Prostate gland (tissue), 2 donors: Measurements from ENCODE around the gene EPHB3. TPM values are rescaled to one million over a fixed set of nuclear protein-coding genes. Genes with fewer than 3 reads are reported as not detected.
"Not testable (repeated sequence)": the region's sequence is repeated elsewhere in the genome, so short reads cannot be mapped to it uniquely, and the experiment has no call there.

Source experiments
- DNase-seq: peaks from one replicate; pipeline ENCODE4 v3.0.0-alpha.2; 2019; ENCODE audit warnings: low spot score
- H3K27ac ChIP-seq, 2 donors: fragments of 200-600 bp; sonication (generic); 2 replicates each; pipeline ENCODE4 v1.5.1; 2017 to 2019
- H3K27me3 ChIP-seq: fragments of 200-600 bp; sonication (generic); replicated peaks from 2 replicates; pipeline ENCODE4 v1.5.1; 2019; ENCODE audit not compliant: insufficient read depth
- H3K36me3 ChIP-seq, 2 donors: fragments of 200-600 bp; sonication (generic); 1 replicate in 1 of 2; 2 replicates in 1 of 2; pipeline versions ENCODE4 v1.5.1 to v1.8.1; 2017 to 2019
- H3K4me1 ChIP-seq: fragments of 200-600 bp; sonication (generic); replicated peaks from 2 replicates; pipeline ENCODE4 v1.5.1; 2019
- H3K4me3 ChIP-seq, 2 donors: fragments of 200-600 bp; sonication (generic); 2 replicates each; pipeline ENCODE4 v1.5.1; 2017 to 2019
- H3K9me3 ChIP-seq: fragments of 200-600 bp; sonication (generic); 2 replicates; pipeline ENCODE4 v1.5.1; 2017
- CTCF ChIP-seq, 4 experiments: fragments of 200-600 bp in 2 of 4; fragments of 450-650 bp in 2 of 4; sonication (generic) in 2 of 4; IDR thresholded peaks; 1 replicate in 3 of 4; 2 replicates in 1 of 4; pipeline ENCODE4 v1.5.1; 2016 to 2019; ENCODE audit warnings: antibody characterized with exemption in 4 of 4, mild to moderate bottlenecking in 2 of 4, moderate library complexity in 2 of 4
- POLR2A ChIP-seq: fragments of 450-650 bp; IDR thresholded peaks from one replicate; pipeline ENCODE4 v1.6.1; 2016; ENCODE audit warnings: antibody characterized with exemption, mild to moderate bottlenecking
- POLR2AphosphoS5 ChIP-seq: sonication (generic); formaldehyde crosslinking; IDR thresholded peaks from one replicate; pipeline ENCODE4 v1.6.1; 2017; ENCODE audit warnings: antibody characterized with exemption
- WGBS: methylation state at CpG from one replicate; pipeline ENCODE4 v1.1.5; 2018; 5-methylcytosine and 5-hydroxymethylcytosine counted together
- intact Hi-C: fragments of 100-400 bp; cut with DNase I; formaldehyde crosslinking; loops from one replicate; pipeline ENCODE4 v1.14.2; 2022
- total RNA-seq, 2 donors: library from RNA; depleted of rRNA; stranded (reverse); fragments of >200 nt; gene quantifications; one replicate each; pipeline ENCODE4 v1.1.0, GENCODE V29; 2016

EPHB3 gene
- total RNA-seq, 2 donors from 2014 or later = 11.9 to 25.2 TPM

GRCh38 chr3:184611607-184612281 lies 50.2 kb downstream of the EPHB3 start:
- Histone ChIP-seq H3K27me3 (no peaks in the 10 kb centered on the region), H3K9me3 (no peaks in the 10 kb centered on the region), H3K4me3 (no peak overlapping the region), H3K4me1 (no peaks in the 10 kb centered on the region), H3K27ac (no peak overlapping the region), H3K36me3 (no peaks in the 10 kb centered on the region)
- DNase-seq = no peak
- TF ChIP-seq CTCF (IDR thresholded peaks at IDR 0.05) = no peak
- TF ChIP-seq POLR2AphosphoS5 = no peak
- no peak for TF ChIP-seq POLR2A
- 53% methylated on average over 8 of the region's 8 CpGs for WGBS
- intact Hi-C loops = no loop called here

GRCh38 chr3:184615396-184615795 lies 53.8 kb downstream of the EPHB3 start:
- intact Hi-C loops = no loop called here
- no peaks in the 10 kb centered on the region for H3K4me1 ChIP-seq
- H3K36me3 ChIP-seq = no peaks in the 10 kb centered on the region
- DNase-seq = no peak
- H3K9me3 ChIP-seq = no peaks in the 10 kb centered on the region
- no peak overlapping the region for H3K4me3 ChIP-seq
- no peaks in the 10 kb centered on the region for H3K27me3 ChIP-seq
- 100% methylated on average over 1 of the region's 1 CpG for WGBS
- no peak overlapping the region for H3K27ac ChIP-seq
- TF ChIP-seq POLR2A = no peak
- TF ChIP-seq POLR2AphosphoS5 = no peak
- TF ChIP-seq CTCF (IDR thresholded peaks at IDR 0.05) = no peak

GRCh38 chr3:184616436-184616835 lies 54.9 kb downstream of the EPHB3 start:
- WGBS = 84% methylated on average over 5 of the region's 5 CpGs
- H3K4me3 ChIP-seq = no peak overlapping the region
- H3K4me1 ChIP-seq = no peaks in the 10 kb centered on the region
- no peaks in the 10 kb centered on the region for H3K36me3 ChIP-seq
- no peaks in the 10 kb centered on the region for H3K9me3 ChIP-seq
- TF ChIP-seq POLR2AphosphoS5 = no peak
- TF ChIP-seq CTCF (IDR thresholded peaks at IDR 0.05) = no peak
- TF ChIP-seq POLR2A = no peak
- DNase-seq = no peak
- H3K27ac ChIP-seq = no peak overlapping the region
- H3K27me3 ChIP-seq = no peaks in the 10 kb centered on the region
- intact Hi-C loops = no loop called here

GRCh38 chr3:184617306-184617705 lies 55.7 kb downstream of the EPHB3 start:
- 91% methylated on average over 4 of the region's 4 CpGs for WGBS
- H3K9me3 ChIP-seq, H3K4me3 ChIP-seq, H3K4me1 ChIP-seq, H3K27ac ChIP-seq, DNase-seq, intact Hi-C loops, H3K36me3 ChIP-seq, H3K27me3 ChIP-seq: not testable (repeated sequence)

- TF ChIP-seq POLR2AphosphoS5 (no peak), POLR2A (no peak), CTCF (IDR thresholded peaks at IDR 0.05) (no peak)
- Histone ChIP-seq H3K4me3 (no peak overlapping the region), H3K27me3 (no peaks in the 10 kb centered on the region), H3K36me3 (no peaks in the 10 kb centered on the region), H3K9me3 (no peaks in the 10 kb centered on the region), H3K4me1 (no peaks in the 10 kb centered on the region), H3K27ac (no peak overlapping the region)
- DNase-seq = no peak
- WGBS = 63% methylated on average over 7 of the region's 7 CpGs
- intact Hi-C loops = no loop called here
Observed at GRCh38 chr3:184618811-184619210, 57.2 kb downstream of the EPHB3 start.
